Colonic mucosa (tissue), 2 donors: Measurements from ENCODE around the gene TRIM43B. TPM values are rescaled to one million over a fixed set of nuclear protein-coding genes. Genes with fewer than 3 reads are reported as not detected.

ENCODE experiments used
- total RNA-seq, 2 donors: library from RNA; stranded (reverse); fragmentation: NEBNext Ultra II Directional in 1 of 2; extraction: Animal tissue kit (Norgen Biotek cat#: 25700) in 1 of 2; gene quantifications; one replicate each; pipeline ENCODE4 v1.2.1, GENCODE V29; 2021
- donor health status: DM: no; HTN: no; CAD: no.
- donor health status: DM: no; HTN: no; CAD: no.

Gene TRIM43B
- total RNA-seq, 2 donors from 2014 or later = not detected

Other genes with a start within 250 kb of the TRIM43B start
- 10 to 100 TPM; 27.4 to 63.4 TPM for gene PROM2, start 210.3 kb downstream of the TRIM43B start, total RNA-seq
- gene KCNIP3, start 187.4 kb downstream of the TRIM43B start, total RNA-seq = 1 to 10 TPM; 1.5 to 2.3 TPM
- gene FAHD2A, start 82.0 kb downstream of the TRIM43B start, total RNA-seq = 10 to 100 TPM; 21.0 to 28.9 TPM
- gene TRIM43, start 107.2 kb upstream of the TRIM43B start, total RNA-seq = not detected